ENCODE measurements around the gene RALGAPA2.

Gene RALGAPA2

DNA sequence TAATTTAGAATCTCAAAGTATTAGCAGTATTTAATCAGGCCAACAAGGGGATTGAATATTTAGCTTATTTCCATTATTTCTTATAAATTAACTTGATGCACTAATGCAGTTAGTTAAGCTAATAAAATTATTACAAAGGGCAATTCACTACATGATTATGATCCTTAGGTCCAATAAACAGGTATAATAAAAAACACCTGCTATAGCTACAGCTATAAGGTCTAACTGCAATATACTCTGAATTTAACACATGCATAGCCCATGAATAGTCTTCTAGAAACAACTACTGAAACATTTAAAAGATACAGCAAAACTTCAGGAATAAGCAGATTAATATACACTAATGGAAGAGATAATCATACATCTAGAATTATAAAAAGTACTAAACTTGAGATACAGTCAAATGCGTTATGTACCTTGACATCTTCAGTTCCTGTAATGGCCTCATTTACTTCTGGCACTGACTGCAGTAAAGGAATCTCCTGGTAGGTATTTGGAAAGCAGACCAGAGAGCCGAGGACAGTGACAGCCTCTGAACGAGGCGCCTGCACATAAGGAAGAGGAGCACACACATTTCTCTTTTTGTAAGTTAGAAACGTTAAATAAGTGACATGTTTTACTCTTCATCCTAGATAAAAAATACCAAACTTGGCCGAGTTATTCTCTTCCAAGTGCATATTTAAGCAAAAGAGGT, 176.1 kb downstream of the RALGAPA2 start:
- no peak for DNase-seq (ENCODE audit: low spot score)

DNA sequence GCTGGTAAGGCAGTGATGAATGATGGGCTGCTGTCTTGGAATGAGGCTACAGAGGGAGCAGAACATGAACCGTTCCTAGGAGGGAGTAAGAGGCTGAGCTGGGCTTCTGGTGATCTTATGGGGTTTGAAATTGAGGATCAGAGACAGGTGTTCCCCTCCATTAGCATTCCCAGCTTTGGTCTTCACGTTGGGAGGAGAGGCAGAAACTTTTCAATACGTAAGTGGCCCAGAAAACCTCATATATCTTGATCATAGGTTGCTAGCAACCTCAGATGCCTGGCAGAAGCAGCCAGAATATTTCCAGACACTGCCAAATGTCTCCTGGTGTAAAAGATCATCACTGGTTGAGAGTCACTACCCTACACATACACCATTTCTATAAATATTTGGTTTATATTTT, 177.4 kb downstream of the RALGAPA2 start:
- no peak for DNase-seq (ENCODE audit: low spot score)

DNA sequence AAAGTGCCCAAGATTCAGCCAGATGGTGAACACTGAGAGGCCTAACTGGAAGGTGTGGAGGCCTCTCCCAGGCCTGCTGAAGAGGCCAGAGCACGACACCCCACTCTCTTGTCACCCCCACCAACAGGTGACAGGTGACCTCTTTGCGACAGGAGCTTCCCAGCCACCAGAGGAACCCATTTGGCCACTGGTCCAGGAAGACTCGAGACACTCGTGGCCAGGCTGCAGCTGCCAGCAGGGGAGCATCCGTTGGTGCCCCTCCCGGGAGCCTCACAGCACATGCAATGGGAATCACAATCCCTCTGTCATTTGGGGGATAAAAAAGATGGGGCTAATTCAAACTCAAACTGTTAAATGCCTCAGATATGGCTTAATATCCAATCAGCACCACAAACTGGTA, 181.2 kb downstream of the RALGAPA2 start:
- no peak for DNase-seq (ENCODE audit: low spot score)

DNA sequence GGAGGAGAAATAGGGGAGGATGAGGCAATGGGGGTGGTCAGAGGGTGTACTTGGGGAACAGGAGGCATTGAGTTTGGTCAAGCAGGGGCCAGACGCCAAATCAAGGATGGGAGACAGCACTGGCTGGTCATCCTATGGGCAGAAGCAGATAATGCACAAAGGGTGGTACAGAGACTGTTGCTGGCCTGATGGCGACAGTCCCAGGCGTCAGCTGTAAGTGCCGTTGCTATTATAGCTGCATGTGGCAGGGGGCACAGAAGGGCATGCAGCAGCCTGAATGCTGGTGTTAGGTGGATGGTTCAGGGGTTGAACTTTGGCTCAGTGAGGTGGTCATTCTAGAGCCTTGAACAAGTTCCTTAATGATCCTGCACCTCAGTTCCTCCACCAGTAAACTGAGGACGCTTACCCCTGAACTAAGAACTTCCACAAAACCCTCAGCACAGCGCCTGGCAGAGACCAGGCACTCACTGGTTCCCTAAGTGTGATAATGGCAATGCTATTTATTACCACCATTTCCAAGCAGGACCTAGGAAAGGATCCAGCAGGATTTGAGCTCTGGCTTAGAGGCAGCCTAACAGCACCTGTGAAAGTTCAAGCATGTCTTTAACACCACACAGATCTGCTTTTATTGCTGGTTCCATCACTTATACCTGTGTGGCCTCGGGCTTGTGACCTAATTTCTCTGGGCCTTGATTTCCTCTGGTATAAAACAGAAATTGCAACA, 181.9 kb downstream of the RALGAPA2 start:
- no peak for DNase-seq (ENCODE audit: low spot score)

DNA sequence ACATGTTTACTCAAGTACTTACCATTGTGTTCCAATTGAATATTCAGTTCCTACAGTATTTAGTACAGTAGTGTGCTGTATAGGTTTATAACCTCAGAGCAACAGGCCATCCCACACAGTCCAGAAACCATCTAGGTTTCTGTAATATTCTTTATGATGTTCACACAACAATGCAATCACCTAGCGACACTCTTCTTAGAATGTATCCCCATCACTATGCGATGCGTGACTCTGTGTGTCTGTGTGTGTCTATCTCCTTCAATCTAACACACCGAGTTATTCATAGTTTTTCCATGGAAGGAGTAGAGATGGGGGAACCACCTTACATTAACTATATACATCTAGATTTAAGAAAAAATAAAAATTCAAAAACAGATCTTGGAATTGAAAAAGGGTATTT, 182.8 kb downstream of the RALGAPA2 start:
- no peak for DNase-seq (ENCODE audit: low spot score)

DNA sequence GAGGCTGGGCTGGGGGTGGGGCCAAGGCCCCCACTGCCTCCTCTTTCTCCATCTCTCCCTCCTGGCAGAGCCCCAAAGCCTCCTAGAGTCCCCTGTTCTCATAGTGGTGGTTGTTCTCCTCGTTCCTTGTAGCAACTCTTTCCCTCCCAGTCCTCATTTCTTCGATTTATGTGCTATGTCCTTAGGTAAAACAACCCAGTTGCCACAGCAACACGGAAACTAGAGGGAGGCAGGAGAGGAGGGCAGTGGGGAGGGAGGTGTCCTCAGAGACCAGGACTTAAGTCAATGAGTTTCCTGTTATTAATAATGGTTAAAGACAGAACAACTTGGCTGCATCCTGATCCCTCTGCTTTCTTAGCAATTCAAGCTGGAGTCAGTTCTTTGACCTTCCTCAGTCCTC, 183.6 kb downstream of the RALGAPA2 start:
- no peak for DNase-seq (ENCODE audit: low spot score)

DNA sequence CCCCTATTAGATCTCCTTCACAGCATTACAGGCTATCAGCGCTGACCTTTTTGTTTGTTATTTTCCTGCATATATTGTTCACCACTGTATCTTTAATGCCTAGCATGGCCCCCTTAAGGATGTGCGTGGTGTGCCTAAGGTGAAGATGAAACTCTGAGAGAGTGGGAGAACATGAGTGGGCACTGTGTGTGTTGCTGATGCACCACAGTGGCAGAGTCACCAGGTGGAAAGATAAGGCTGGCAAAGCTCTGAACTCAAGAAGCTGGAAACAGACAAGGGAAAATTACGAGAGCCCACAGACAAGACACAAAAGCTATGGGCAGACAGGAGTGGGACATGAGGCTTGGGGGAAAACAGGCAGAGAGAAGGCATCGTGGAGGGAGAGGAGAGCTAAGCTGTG, 184.8 kb downstream of the RALGAPA2 start:
- DNase-seq (ENCODE audit: low spot score) = no peak

DNA sequence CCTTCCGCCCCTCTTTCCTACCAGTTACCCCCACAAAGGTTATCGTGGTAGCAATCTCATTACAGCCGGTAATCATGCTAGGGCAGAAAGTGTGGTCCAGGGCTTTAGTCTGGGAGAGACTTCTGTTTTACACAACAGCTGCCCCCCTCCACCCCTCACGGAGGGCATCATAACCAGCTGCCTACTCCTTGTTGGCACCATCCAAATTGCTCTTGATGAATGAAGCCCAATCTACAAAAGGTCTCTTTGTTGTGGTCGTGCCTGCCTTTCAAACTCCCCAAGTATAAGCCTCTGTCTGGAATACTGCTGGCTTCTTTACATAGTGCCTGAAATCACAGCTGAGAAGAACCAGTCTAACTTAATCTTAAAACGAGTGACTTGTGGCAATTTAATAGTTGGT, 186.7 kb downstream of the RALGAPA2 start:
- DNase-seq (ENCODE audit: low spot score) = no peak

DNA sequence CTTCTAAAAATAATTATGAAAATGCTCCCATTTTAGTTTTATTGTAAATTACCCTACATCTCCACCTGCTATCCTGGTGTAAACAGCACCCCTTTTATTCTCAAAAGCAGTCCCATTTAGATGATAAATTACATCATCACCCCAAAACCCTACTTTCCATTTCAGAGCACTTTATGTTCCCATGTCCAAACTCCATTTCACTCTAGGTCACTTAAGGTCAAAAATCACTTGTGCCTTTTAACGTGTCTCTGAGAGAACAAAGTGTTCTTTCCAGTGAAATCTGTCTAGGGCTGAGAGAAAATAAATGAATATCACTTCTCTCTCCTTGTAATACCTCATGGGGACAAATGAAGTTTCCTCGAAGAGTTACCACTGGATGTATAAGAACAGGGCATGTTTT, 187.2 kb downstream of the RALGAPA2 start:
- no peak for DNase-seq (ENCODE audit: low spot score)

DNA sequence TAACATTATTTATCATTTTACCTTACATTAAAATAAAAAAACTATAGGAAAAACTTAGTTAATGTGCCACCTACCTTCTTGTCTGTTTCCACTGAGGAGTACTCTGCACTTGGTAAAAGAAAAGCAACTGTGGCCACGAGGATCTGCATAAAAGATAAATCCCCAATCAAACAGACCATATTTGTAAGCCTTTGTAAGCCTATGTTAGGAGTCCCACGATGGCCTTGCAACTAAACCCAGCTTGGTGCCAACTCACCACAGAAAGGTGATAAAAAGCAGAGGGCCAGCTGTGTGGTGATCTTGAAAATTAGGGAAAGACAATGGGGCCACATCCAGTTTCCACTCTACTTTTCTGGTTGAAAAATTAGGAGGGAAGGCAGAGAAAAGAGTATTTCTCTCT, 187.7 kb downstream of the RALGAPA2 start:
- no peak for DNase-seq (ENCODE audit: low spot score)

DNA sequence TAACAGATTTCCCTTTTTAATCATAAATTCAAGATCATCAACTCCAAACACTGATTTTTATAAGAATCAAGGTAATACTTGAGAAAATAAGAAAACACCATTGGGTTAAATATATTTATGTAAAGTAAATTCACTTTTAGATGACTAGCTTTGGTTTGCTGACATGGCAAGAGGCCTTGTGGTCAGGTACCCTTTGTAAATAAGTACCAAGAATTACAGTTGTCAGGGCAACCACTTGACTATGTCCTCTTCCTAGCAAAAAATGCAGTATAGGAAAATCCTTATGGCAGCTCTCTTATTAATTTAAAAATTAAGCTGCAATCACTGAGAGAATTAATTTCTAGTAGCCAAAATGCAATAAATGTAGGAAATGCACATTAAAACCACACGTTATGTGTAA, 190.7 kb downstream of the RALGAPA2 start:
- no peak for DNase-seq (ENCODE audit: low spot score)

DNA sequence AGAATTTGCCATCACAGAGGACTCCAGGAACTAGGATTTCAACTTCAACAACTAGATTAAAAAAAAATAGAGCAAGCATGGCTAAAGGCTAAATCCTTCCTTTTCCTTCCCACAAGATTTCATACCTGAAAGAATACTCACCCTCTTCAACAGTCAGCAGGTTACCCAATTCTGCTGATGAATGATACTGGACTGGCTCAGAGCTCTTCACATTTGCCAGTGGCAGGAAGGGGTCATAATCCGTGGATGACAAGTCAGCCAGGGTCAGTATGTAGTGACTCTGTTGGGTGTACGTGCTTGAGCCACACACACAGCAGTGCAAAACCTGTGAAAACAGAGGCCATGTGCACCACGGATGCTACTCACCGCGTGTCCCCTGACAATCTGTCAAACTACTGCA, 191.7 kb downstream of the RALGAPA2 start:
- no peak for DNase-seq (ENCODE audit: low spot score)

DNA sequence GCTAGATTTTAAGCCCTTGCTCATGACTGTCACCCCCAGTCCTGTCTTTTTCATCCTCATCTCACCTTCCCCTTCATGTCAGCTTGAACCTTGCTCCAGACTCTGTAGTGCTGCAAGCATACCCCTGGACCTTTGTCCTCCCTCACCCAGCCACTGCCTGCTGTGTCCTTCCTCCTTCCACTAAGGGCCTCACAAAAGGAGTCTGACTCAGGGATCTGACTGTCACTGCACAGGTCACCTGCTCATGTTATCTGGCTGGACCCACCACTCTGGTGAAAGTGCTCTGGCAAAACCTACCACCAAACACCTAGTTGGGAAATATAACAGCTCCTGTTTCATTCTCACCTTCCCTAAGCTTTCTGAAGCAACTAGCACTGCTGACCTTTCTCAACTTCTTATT, 193.2 kb downstream of the RALGAPA2 start:
- DNase-seq (ENCODE audit: low spot score) = no peak

DNA sequence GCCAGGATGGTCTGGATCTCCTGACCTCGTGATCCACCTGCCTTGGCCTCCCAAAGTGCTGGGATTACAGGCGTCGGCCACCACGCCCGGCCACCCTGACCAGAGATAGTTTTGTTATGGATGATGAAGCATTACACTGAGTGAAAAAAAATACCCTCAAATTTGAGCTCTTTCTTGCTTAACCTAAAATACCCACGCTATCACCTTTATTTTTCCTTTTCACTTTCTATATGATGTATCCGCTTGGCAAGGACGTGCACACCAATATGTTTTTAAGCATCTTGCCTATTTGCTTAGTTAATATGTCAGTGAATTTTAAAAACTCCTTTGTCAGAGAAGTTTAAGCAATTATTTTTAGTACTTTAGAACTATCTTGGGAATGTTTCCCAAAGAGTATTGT, 194.2 kb downstream of the RALGAPA2 start:
- DNase-seq (ENCODE audit: low spot score) = no peak

DNA sequence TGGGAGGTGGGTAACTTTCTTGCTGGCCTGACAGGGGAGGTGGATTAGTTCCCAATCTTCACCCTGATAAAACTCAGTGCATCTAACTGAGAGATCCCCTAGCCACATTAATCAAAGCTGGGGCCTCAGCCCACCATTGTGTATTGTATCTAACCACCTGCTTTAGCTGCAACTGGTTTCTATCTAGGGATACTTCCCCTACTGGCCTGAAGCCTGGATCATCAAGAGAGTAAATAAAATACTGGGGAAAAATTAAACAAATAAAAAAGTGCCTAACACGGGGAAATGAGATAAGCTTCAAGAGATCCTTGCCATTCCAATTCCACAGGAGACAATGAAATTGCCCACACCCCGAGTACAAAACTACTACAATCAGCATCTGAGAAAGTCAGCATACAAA, 195.1 kb downstream of the RALGAPA2 start:
- DNase-seq (ENCODE audit: low spot score) = no peak

DNA sequence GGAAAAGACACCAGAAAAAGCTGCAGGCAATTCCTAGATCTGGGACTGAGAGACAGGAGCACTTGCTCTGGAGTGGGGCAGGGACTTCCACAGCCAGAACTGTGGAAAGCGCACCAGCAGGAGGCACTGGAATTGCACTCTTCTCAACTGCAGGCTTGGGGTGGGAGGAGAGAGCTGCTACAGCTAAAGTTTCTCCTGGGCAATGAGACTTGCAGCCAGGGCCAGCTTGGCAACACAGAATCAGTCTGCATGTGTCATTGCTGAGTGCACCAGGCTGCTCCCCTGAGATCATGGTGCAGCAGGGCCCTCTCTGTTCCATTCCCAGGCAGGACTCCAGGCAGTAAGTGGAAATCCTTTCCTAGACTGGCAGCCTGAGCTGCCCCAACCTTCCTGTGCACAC, 198.7 kb downstream of the RALGAPA2 start:
- no peak for DNase-seq (ENCODE audit: low spot score)

DNA sequence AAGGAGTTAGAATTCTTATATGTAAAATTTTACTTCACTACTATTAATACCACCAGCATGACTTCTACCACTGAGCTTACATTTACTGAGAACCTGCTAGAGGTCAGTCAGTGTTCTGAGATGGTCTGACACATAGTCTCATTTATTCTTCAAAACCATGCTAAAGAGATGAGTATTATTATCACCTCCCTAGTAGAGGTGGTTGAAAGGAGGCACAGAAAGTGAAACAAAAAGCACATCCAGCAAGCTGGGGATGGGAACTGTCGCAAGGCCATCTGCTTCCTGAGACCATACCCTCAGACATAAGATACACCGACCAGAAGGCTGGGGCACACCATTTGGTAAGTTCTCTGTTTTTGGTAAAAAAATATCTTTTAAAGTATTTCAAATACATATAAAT, 206.9 kb downstream of the RALGAPA2 start:
- DNase-seq (ENCODE audit: low spot score) = no peak

DNA sequence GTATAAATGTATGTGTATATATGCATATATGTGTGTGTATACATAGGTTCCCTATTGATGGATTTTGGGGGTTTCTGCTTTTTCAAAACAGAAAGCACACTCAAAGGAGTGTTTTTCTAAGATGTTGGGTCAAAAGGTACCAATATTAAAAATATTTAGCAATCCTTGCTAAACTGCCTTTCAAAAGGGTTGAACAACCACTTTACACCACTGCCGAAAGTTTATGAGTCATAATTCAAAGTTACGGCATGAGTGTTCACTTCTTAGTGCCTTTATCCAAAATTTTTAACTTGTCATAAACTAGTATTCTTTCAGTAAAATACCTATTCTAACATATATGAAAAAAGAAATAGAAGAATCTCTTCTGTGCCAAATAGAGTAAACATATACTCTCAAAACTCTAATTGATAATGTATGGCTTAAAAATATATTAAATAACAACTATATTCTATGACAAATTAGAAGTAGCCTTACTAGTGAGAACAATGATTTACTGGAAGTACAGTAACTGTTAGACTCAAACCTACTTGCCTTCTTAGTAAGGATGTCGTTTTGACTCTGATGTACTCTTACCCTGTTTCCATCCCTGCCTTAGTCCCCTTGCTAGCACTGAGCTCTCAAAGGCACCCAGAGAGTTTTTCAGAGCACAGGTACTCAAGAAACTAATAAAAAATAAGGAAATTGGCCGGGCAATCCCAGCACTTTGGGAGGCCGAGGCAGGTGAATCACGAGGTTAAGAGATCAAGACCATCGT, 208.5 kb downstream of the RALGAPA2 start:
- no peak for DNase-seq (ENCODE audit: low spot score)

DNA sequence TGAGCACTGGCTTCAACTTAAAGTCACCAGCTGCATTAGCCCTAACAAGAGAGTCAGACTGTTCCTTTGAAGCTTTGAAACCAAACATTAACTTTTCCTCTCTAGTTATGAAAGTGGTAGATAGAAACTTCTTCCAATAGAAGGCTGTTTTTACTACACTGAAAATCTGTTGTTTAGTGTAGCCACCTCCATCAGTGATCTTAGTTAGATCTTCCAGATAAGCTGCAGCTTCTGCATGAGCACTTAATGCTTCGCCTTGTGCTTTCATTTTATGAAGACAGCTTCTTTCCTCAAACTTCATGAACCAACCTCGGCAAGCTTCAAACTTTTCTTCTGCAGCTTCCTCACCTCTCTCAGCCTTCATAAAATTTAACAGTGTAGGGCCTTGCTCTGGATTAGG, 211.3 kb downstream of the RALGAPA2 start:
- DNase-seq (ENCODE audit: low spot score) = no peak

DNA sequence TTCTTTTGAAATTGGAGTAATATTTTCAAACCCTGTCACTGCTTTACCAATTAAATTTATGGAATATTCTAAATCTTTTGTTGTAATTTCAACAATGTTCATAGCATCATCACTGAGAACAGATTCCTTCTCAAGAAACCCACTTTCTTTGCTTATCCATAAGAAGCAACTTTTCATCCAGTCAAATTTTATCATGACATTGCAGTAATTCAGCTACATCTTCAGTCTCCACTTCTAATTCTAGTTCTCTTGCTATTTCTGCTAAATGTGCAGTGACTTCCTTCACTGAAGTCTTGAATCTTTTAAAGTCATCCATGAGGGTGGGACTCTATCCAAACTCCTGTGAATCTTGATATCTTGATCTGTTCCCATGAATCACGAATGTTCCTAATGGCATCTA, 212.1 kb downstream of the RALGAPA2 start:
- no peak for DNase-seq (ENCODE audit: low spot score)

DNA sequence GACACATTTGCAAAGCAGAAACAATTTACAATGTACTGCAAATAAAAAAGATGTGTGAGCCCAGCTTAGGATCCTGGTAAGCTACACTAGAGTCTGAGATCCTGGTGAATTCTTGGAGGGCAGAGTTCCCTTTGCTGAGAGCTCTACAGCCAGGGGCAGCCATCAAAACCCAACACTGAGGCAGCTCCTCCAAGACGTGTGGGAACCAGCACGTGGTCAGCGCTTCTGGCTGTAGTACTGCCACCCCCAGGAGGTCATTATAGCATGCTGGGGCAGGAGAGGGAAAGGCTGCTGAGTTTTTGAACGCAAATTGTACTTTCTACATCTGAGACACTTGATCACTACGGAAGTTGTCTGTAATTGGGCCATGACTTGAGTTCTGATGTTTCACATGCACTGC, 213.0 kb downstream of the RALGAPA2 start:
- no peak for DNase-seq (ENCODE audit: low spot score)

DNA sequence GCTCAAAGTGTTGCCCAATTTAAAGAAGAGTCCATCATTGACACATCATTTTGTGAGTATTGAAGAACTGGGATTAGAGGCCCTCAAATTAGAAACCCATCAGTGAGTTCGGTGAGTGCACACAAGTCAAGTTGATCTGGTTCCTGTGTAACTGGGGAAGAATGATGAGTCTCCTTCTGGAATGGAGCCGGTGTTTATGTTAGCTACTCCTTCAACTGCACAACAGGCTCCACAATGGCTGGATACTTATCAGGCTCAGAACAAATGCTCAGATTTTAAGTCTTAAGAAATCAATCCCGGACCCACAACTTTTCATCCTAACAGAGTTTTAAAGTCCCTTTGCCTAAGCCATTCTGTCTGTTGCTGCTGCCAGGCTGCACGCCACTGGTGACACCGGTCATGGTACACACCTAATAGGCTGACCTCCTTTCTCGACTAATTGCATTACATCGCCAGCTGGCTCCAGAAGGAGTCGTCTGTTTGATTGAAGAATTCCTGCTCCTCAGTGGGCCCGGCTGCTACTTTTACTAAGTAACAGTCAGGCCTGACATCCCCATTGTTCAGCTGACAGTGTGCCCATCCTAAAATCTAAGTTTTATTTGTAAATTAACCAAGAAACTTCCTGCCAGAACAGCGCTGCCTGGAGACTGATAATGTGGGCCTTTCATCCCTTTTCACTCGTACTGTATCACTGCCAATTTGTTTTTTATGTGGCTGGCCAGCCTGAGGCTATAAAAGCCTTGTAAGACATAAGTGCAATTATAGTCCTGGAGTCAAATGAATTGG, 214.2 kb downstream of the RALGAPA2 start:
- no peak for DNase-seq (ENCODE audit: low spot score)
